ENCODE measurements around the gene SETD2. TPM values are rescaled to one million over a fixed set of nuclear protein-coding genes. Genes with fewer than 3 reads are reported as not detected.

SETD2 gene
- total RNA-seq, 4 donors from 2014 or later = 54.3 to 113 (median 67.9) TPM

Small RNAs within 50 kb of the gene (small RNA-seq; reads per million reads assigned to genes)
- gene MRPL57P3 = 0 reads per million in 4 donors

Other genes with a start within 250 kb of the SETD2 start
- 10 to 100 TPM; 50.1 to 72.9 (median 53.0) TPM for gene CCDC12, start 187.4 kb downstream of the SETD2 start, total RNA-seq
- 100 to 1,000 TPM in 2 of 4 donors, 10 to 100 TPM in 2; 81.1 to 163 (median 122) TPM for gene NBEAL2, start 184.4 kb downstream of the SETD2 start, total RNA-seq
- 1 to 10 TPM in 3 of 4 donors, not detected in 1; 3.7 to 9.4 (median 4.9) TPM for gene KIF9, start 118.7 kb upstream of the SETD2 start, total RNA-seq
- 10 to 100 TPM; 12.2 to 48.6 (median 14.5) TPM for gene KLHL18, start 118.8 kb upstream of the SETD2 start, total RNA-seq
- gene PTPN23, start 216.9 kb upstream of the SETD2 start, total RNA-seq = 100 to 1,000 TPM in 1 of 4 donors, 10 to 100 TPM in 3; 26.9 to 199 (median 55.1) TPM

Measured in transverse colon (tissue), 4 donors.